GM12891 (cell line): ENCODE measurements around the gene DNAJC17.

Experiments
- POLR2A ChIP-seq: IDR thresholded peaks from 2 replicates; pipeline ENCODE4 v1.6.1; 2011; ENCODE audit warnings: low read depth, low read length, control low read depth
- POLR2AphosphoS5 ChIP-seq: IDR thresholded peaks from 2 replicates; pipeline ENCODE4 v1.6.1; 2011; ENCODE audit warnings: low read depth, low read length, control low read depth
- SPI1 ChIP-seq: IDR thresholded peaks from 2 replicates; pipeline ENCODE4 v1.6.1; 2011; ENCODE audit warnings: low read depth, low read length, control low read depth

- no peak for TF ChIP-seq POLR2A
- TF ChIP-seq SPI1, result no peak
- no peak for TF ChIP-seq POLR2AphosphoS5
Observed at GRCh38 chr15:40850576-40851112, 43.4 kb upstream of the DNAJC17 start.
